ENCODE results near the gene GPHN.

The GPHN gene

GRCh38 chr14:66643344-66643743 lies 135.4 kb downstream of the GPHN start:
- H3K27me3 ChIP-seq, result no peaks in the 10 kb centered on the region
- no peak for DNase-seq
- H3K36me3 ChIP-seq, result no peaks in the 10 kb centered on the region
- TF ChIP-seq CTCF (IDR thresholded peaks at IDR 0.05; ENCODE audit: low read depth, low read length), result no peak
- no peaks in the 10 kb centered on the region; the same call in 1 of the 2 replicates for H3K4me1 ChIP-seq
- no peak overlapping the region for H3K4me3 ChIP-seq (ENCODE audit: low read depth, low read length)
- H3K9me3 ChIP-seq, result no peaks in the 10 kb centered on the region

GRCh38 chr14:66645716-66646115 lies 137.8 kb downstream of the GPHN start:
- no peaks in the 10 kb centered on the region for H3K9me3 ChIP-seq
- H3K4me1 ChIP-seq, result no peaks in the 10 kb centered on the region; the same call in 1 of the 2 replicates
- DNase-seq, result no peak
- H3K4me3 ChIP-seq (ENCODE audit: low read depth, low read length), result no peak overlapping the region
- no peaks in the 10 kb centered on the region for H3K36me3 ChIP-seq
- no peak for TF ChIP-seq CTCF (IDR thresholded peaks at IDR 0.05; ENCODE audit: low read depth, low read length)
- no peaks in the 10 kb centered on the region for H3K27me3 ChIP-seq

- no peak for DNase-seq
- H3K4me1 ChIP-seq, result no peaks in the 10 kb centered on the region; the same call in 1 of the 2 replicates
- no peaks in the 10 kb centered on the region for H3K9me3 ChIP-seq
- TF ChIP-seq CTCF (IDR thresholded peaks at IDR 0.05; ENCODE audit: low read depth, low read length), result no peak
- H3K36me3 ChIP-seq, result no peaks in the 10 kb centered on the region
- no peak overlapping the region for H3K4me3 ChIP-seq (ENCODE audit: low read depth, low read length)
- H3K27me3 ChIP-seq, result no peaks in the 10 kb centered on the region
Observed at GRCh38 chr14:66649498-66649897, 141.6 kb downstream of the GPHN start.

GRCh38 chr14:66650491-66650911 lies 142.6 kb downstream of the GPHN start:
- Histone ChIP-seq H3K27me3 (no peaks in the 10 kb centered on the region), H3K9me3 (no peaks in the 10 kb centered on the region), H3K36me3 (no peaks in the 10 kb centered on the region), H3K4me1 (no peaks in the 10 kb centered on the region), H3K4me3 (ENCODE audit: low read depth, low read length) (no peak overlapping the region)
- TF ChIP-seq CTCF (IDR thresholded peaks at IDR 0.05; ENCODE audit: low read depth, low read length), result no peak
- no peak for DNase-seq

GRCh38 chr14:66651536-66652220 lies 143.7 kb downstream of the GPHN start:
- H3K4me3 ChIP-seq (ENCODE audit: low read depth, low read length), result no peak overlapping the region
- no peaks in the 10 kb centered on the region for H3K9me3 ChIP-seq
- H3K4me1 ChIP-seq, result no peaks in the 10 kb centered on the region
- no peak for TF ChIP-seq CTCF (IDR thresholded peaks at IDR 0.05; ENCODE audit: low read depth, low read length)
- no peak for DNase-seq
- H3K27me3 ChIP-seq, result no peaks in the 10 kb centered on the region
- H3K36me3 ChIP-seq, result no peaks in the 10 kb centered on the region

GRCh38 chr14:66652525-66653106 lies 144.7 kb downstream of the GPHN start:
- Histone ChIP-seq H3K9me3 (no peaks in the 10 kb centered on the region), H3K4me3 (ENCODE audit: low read depth, low read length) (no peak overlapping the region), H3K27me3 (no peaks in the 10 kb centered on the region), H3K36me3 (no peaks in the 10 kb centered on the region), H3K4me1 (no peaks in the 10 kb centered on the region)
- TF ChIP-seq CTCF (IDR thresholded peaks at IDR 0.05; ENCODE audit: low read depth, low read length), result no peak
- no peak for DNase-seq

Data from BE2C (cell line).